HepG2 (cell line): Measurements from ENCODE around the gene PYGL.

Source experiments
- ARID2 ChIP-seq: sonication (generic); formaldehyde crosslinking; IDR thresholded peaks from 2 replicates; pipeline ENCODE4 v1.8.1; 2022; ENCODE audit warnings: mild to moderate bottlenecking, missing genetic modification reagents, borderline replicate concordance
- CREB1 ChIP-seq, 2 experiments: fragments of 450-650 bp in 1 of 2; IDR thresholded peaks; 2 replicates each; pipeline ENCODE4 v1.6.1; 2016 to 2017; ENCODE audit warnings: control low read depth in 1 of 2, mild to moderate bottlenecking in 1 of 2, missing compliant biosample characterization in 1 of 2, missing genetic modification characterization in 1 of 2
- CTCF ChIP-seq: sonication (generic); formaldehyde crosslinking; IDR thresholded peaks from 2 replicates; pipeline ENCODE4 v1.5.0; 2020; ENCODE audit warnings: mild to moderate bottlenecking, missing genetic modification reagents, moderate library complexity
- ELF4 ChIP-seq: sonication (generic); formaldehyde crosslinking; IDR thresholded peaks from 2 replicates; pipeline ENCODE4 v1.5.0; 2020; ENCODE audit warnings: missing genetic modification reagents, mild to moderate bottlenecking, moderate library complexity, borderline replicate concordance
- HINFP ChIP-seq: sonication (generic); formaldehyde crosslinking; IDR thresholded peaks from 2 replicates; pipeline ENCODE4 v1.4.0; 2020; ENCODE audit warnings: low read depth, mild to moderate bottlenecking, missing genetic modification reagents
- JARID2 ChIP-seq: sonication (generic); formaldehyde crosslinking; IDR thresholded peaks from 2 replicates; pipeline ENCODE4 v1.8.1; 2023; ENCODE audit warnings: missing genetic modification reagents, inconsistent platforms; ENCODE audit not compliant: insufficient replicate concordance
- KDM6A ChIP-seq: IDR thresholded peaks from 2 replicates; pipeline ENCODE4 v1.6.1; 2016; ENCODE audit warnings: low read depth
- MYC ChIP-seq: sonication (generic); formaldehyde crosslinking; IDR thresholded peaks from 2 replicates; pipeline ENCODE4 v1.9.0; 2021; ENCODE audit warnings: missing genetic modification reagents, borderline replicate concordance
- NFIC ChIP-seq: IDR thresholded peaks from 2 replicates; pipeline ENCODE4 v1.6.1; 2012; ENCODE audit warnings: mild to moderate bottlenecking, low read length, inconsistent platforms
- NFYB ChIP-seq: sonication (generic); formaldehyde crosslinking; IDR thresholded peaks from 2 replicates; pipeline ENCODE4 v1.4.0; 2020; ENCODE audit warnings: missing genetic modification reagents
- POLR2A ChIP-seq, 2 experiments: IDR thresholded peaks; 2 replicates each; pipeline ENCODE4 v1.6.1; 2011; ENCODE audit warnings: low read depth in 2 of 2, low read length in 2 of 2, mild to moderate bottlenecking in 1 of 2, moderate library complexity in 1 of 2; ENCODE audit not compliant: insufficient read depth in 1 of 2
- ZNF329 ChIP-seq: sonication (generic); formaldehyde crosslinking; IDR thresholded peaks from 2 replicates; pipeline ENCODE4 v1.9.0; 2021; ENCODE audit warnings: low read depth, mild to moderate bottlenecking, missing genetic modification reagents

GRCh38 chr14:50856660-50857059 lies 87.6 kb downstream of the PYGL start:
- no peak for TF ChIP-seq POLR2A (IDR thresholded peaks at IDR 0.05; ENCODE audit: insufficient read depth in 1 of 2, low read depth in 2 of 2, low read length in 2 of 2)
- TF ChIP-seq KDM6A (CRISPR knock-in tag) = no peak
- TF ChIP-seq ARID2 = no peak
- no peak for TF ChIP-seq NFIC
- no peak for TF ChIP-seq CREB1 (IDR thresholded peaks at IDR 0.05)
- TF ChIP-seq CREB1 (CRISPR knock-in tag; IDR thresholded peaks at IDR 0.05) = no peak
- TF ChIP-seq CTCF = no peak
- no peak for TF ChIP-seq MYC (CRISPR knock-in tag)
- TF ChIP-seq HINFP (CRISPR knock-in tag) = no peak
- no peak for TF ChIP-seq ELF4 (CRISPR knock-in tag)
- no peak for TF ChIP-seq JARID2 (CRISPR knock-in tag)
- no peak for TF ChIP-seq ZNF329 (CRISPR knock-in tag)
- no peak for TF ChIP-seq NFYB (CRISPR knock-in tag)
